IPS-15b (cell line): ENCODE results near the gene GANC.
"Not testable (repeated sequence)": the region's sequence is repeated elsewhere in the genome, so short reads cannot be mapped to it uniquely, and the experiment has no call there.

ENCODE experiments used
- H3K27me3 ChIP-seq: one replicate; pipeline ENCODE4 v1.6.1; 2013; ENCODE audit warnings: low read length; ENCODE audit not compliant: control insufficient read depth, insufficient read depth
- H3K36me3 ChIP-seq: one replicate; pipeline ENCODE4 v1.6.1; 2013; ENCODE audit warnings: low read length; ENCODE audit not compliant: control insufficient read depth, insufficient read depth
- H3K4me1 ChIP-seq: one replicate; pipeline ENCODE4 v1.6.1; 2013; ENCODE audit warnings: mild to moderate bottlenecking, low read length; ENCODE audit not compliant: control insufficient read depth, insufficient read depth
- H3K4me3 ChIP-seq: one replicate; pipeline ENCODE4 v1.5.1; 2013; ENCODE audit warnings: low read depth, low read length
- H3K9ac ChIP-seq: one replicate; pipeline ENCODE4 v1.6.1; 2013; ENCODE audit warnings: low read depth, mild to moderate bottlenecking, low read length
- H3K9me3 ChIP-seq: one replicate; pipeline ENCODE4 v1.6.1; 2013; ENCODE audit warnings: mild to moderate bottlenecking, low read length; ENCODE audit not compliant: control insufficient read depth, insufficient read depth

GANC gene

GRCh38 chr15:42272939-42273899 is at the start of gene GANC, which contains the start of gene TMEM87A:
TSS of gene GANC (plus strand) at chr15:42273201. CDS start at chr15:42274482, 1,281 bp downstream.
TSS of gene TMEM87A (minus strand) at chr15:42273433. CDS start at chr15:42273398, 35 bp downstream.
- H3K9ac ChIP-seq = peak within 1 kb of the TSS; percentile 91
- no peaks in the 10 kb centered on the region for H3K36me3 ChIP-seq
- no peaks in the 10 kb centered on the region for H3K27me3 ChIP-seq
- peaks cover 9% of the 10 kb centered on the region for H3K4me1 ChIP-seq
- H3K9me3 ChIP-seq = no peaks in the 10 kb centered on the region
- H3K4me3 ChIP-seq = peak within 1 kb of the TSS; percentile 90

- Histone ChIP-seq H3K27me3 (no peaks in the 10 kb centered on the region), H3K9me3 (no peaks in the 10 kb centered on the region), H3K36me3 (peaks cover 4% of the 10 kb centered on the region), H3K4me1 (no peaks in the 10 kb centered on the region), H3K9ac (no peak overlapping the region), H3K4me3 (no peak overlapping the region)
Measured at GRCh38 chr15:42226648-42227047, 46.4 kb upstream of the GANC start.

- H3K36me3 ChIP-seq = peaks cover 5% of the 10 kb centered on the region
- H3K27me3 ChIP-seq = no peaks in the 10 kb centered on the region
- no peaks in the 10 kb centered on the region for H3K4me1 ChIP-seq
- H3K9me3 ChIP-seq = no peaks in the 10 kb centered on the region
- H3K9ac ChIP-seq = no peak overlapping the region
- H3K4me3 ChIP-seq = no peak overlapping the region
Measured at GRCh38 chr15:42228036-42228435, 45.0 kb upstream of the GANC start.

- H3K36me3 ChIP-seq, H3K27me3 ChIP-seq, H3K4me1 ChIP-seq, H3K4me3 ChIP-seq, H3K9ac ChIP-seq, H3K9me3 ChIP-seq: not testable (repeated sequence)
Measured at GRCh38 chr15:42228981-42229380, 44.0 kb upstream of the GANC start.

- H3K36me3 ChIP-seq = peaks cover 9% of the 10 kb centered on the region
- no peaks in the 10 kb centered on the region for H3K4me1 ChIP-seq
- no peak overlapping the region for H3K9ac ChIP-seq
- no peak overlapping the region for H3K4me3 ChIP-seq
- no peaks in the 10 kb centered on the region for H3K27me3 ChIP-seq
- no peaks in the 10 kb centered on the region for H3K9me3 ChIP-seq
Measured at GRCh38 chr15:42231088-42231487, 41.9 kb upstream of the GANC start.

GRCh38 chr15:42232606-42233005 is 40.4 kb upstream of the GANC start:
- Histone ChIP-seq H3K9me3 (no peaks in the 10 kb centered on the region), H3K4me3 (no peak overlapping the region), H3K4me1 (no peaks in the 10 kb centered on the region), H3K27me3 (no peaks in the 10 kb centered on the region), H3K9ac (no peak overlapping the region), H3K36me3 (peaks cover 10% of the 10 kb centered on the region)

GRCh38 chr15:42233107-42233506 is 39.9 kb upstream of the GANC start:
- H3K9me3 ChIP-seq = no peaks in the 10 kb centered on the region
- H3K9ac ChIP-seq = no peak overlapping the region
- no peaks in the 10 kb centered on the region for H3K4me1 ChIP-seq
- no peak overlapping the region for H3K4me3 ChIP-seq
- H3K27me3 ChIP-seq = no peaks in the 10 kb centered on the region
- H3K36me3 ChIP-seq = peaks cover 13% of the 10 kb centered on the region

GRCh38 chr15:42239528-42240182 is 33.3 kb upstream of the GANC start:
- no peak overlapping the region for H3K4me3 ChIP-seq
- H3K9me3 ChIP-seq = no peaks in the 10 kb centered on the region
- no peaks in the 10 kb centered on the region for H3K27me3 ChIP-seq
- no peaks in the 10 kb centered on the region for H3K4me1 ChIP-seq
- no peak overlapping the region for H3K9ac ChIP-seq
- H3K36me3 ChIP-seq = peaks cover 11% of the 10 kb centered on the region

GRCh38 chr15:42240823-42241222 is 32.2 kb upstream of the GANC start:
- no peak overlapping the region for H3K4me3 ChIP-seq
- no peaks in the 10 kb centered on the region for H3K4me1 ChIP-seq
- H3K36me3 ChIP-seq = peaks cover 11% of the 10 kb centered on the region
- no peak overlapping the region for H3K9ac ChIP-seq
- H3K27me3 ChIP-seq = no peaks in the 10 kb centered on the region
- no peaks in the 10 kb centered on the region for H3K9me3 ChIP-seq

- H3K27me3 ChIP-seq = no peaks in the 10 kb centered on the region
- H3K36me3 ChIP-seq = peaks cover 3% of the 10 kb centered on the region
- no peak overlapping the region for H3K9ac ChIP-seq
- H3K9me3 ChIP-seq = peaks cover 13% of the 10 kb centered on the region
- no peak overlapping the region for H3K4me3 ChIP-seq
- H3K4me1 ChIP-seq = no peaks in the 10 kb centered on the region
Measured at GRCh38 chr15:42253300-42253699, 19.7 kb upstream of the GANC start.

- Histone ChIP-seq H3K36me3 (peaks cover 4% of the 10 kb centered on the region), H3K9me3 (no peaks in the 10 kb centered on the region), H3K9ac (no peak overlapping the region), H3K4me3 (no peak overlapping the region), H3K4me1 (no peaks in the 10 kb centered on the region), H3K27me3 (no peaks in the 10 kb centered on the region)
Measured at GRCh38 chr15:42264795-42265194, 8.2 kb upstream of the GANC start.

GRCh38 chr15:42267286-42267685 is 5.7 kb upstream of the GANC start:
- Histone ChIP-seq H3K4me3 (no peak overlapping the region), H3K9me3 (no peaks in the 10 kb centered on the region), H3K36me3 (no peaks in the 10 kb centered on the region), H3K9ac (no peak overlapping the region), H3K27me3 (no peaks in the 10 kb centered on the region), H3K4me1 (no peaks in the 10 kb centered on the region)
